ENCODE data around the gene DMD. TPM values are rescaled to one million over a fixed set of nuclear protein-coding genes. Genes with fewer than 3 reads are reported as not detected.

DMD gene
- total RNA-seq, result 1.7 and 1.8 TPM in 2 replicates

GRCh38 chrX:33211356-33212260 is at the start of gene DMD:
TSS of gene DMD (minus strand) at chrX:33211549. CDS start at chrX:33211312, 237 bp downstream.

GRCh38 chrX:31071725-31072124 is 2139.6 kb downstream of the DMD start, which contains the start of gene FTHL17:
TSS of gene FTHL17 (minus strand) at chrX:31072041. CDS start at chrX:31071953, 88 bp downstream.

Measured in bronchus fibroblast of lung (primary cell).